ENCODE measurements around the gene PCNX1.

- TF ChIP-seq, protein P1, sequence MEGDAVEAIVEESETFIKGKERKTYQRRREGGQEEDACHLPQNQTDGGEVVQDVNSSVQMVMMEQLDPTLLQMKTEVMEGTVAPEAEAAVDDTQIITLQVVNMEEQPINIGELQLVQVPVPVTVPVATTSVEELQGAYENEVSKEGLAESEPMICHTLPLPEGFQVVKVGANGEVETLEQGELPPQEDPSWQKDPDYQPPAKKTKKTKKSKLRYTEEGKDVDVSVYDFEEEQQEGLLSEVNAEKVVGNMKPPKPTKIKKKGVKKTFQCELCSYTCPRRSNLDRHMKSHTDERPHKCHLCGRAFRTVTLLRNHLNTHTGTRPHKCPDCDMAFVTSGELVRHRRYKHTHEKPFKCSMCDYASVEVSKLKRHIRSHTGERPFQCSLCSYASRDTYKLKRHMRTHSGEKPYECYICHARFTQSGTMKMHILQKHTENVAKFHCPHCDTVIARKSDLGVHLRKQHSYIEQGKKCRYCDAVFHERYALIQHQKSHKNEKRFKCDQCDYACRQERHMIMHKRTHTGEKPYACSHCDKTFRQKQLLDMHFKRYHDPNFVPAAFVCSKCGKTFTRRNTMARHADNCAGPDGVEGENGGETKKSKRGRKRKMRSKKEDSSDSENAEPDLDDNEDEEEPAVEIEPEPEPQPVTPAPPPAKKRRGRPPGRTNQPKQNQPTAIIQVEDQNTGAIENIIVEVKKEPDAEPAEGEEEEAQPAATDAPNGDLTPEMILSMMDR (IDR thresholded peaks at IDR 0.05) = no peak
- TF ChIP-seq EP300 (IDR thresholded peaks at IDR 0.05) = no peak
- TF ChIP-seq POLR2A (IDR thresholded peaks at IDR 0.05) = no peak
These were observed 27.4 kb downstream of the PCNX1 start for GRCh38 chr14:70934502-70935134.

Data from tibial nerve (tissue), 4 donors.